DOHH2 (cell line): ENCODE measurements around the gene ATP10A.

Experiments used
- CTCF ChIP-seq: fragments of 200-600 bp; sonication (generic); IDR thresholded peaks from one replicate; pipeline ENCODE4 v1.5.1; 2014; ENCODE audit warnings: antibody characterized with exemption, mild to moderate bottlenecking, low read depth, low read length; ENCODE audit not compliant: poor library complexity, severe bottlenecking
- EZH2phosphoT487 ChIP-seq: fragments of 200-600 bp; sonication (generic); IDR thresholded peaks from 2 replicates; pipeline ENCODE4 v1.6.1; 2017; ENCODE audit warnings: borderline replicate concordance, mild to moderate bottlenecking, antibody characterized with exemption, low read length, moderate library complexity, mixed read lengths

- no peak for TF ChIP-seq CTCF
- no peak for TF ChIP-seq EZH2phosphoT487
Measured at GRCh38 chr15:25830844-25831451, 32.2 kb downstream of the ATP10A start.
